AG09309 (cell line): ENCODE data around the gene DNAH3.

ENCODE experiments used
- DNase-seq: peaks from one replicate; pipeline ENCODE4 v3.0.0-alpha.2; 2010; ENCODE audit warnings: low read depth
- H3K4me3 ChIP-seq: 2 replicates; pipeline ENCODE4 v1.5.1; 2011; ENCODE audit warnings: mild to moderate bottlenecking, low read depth, low read length, moderate library complexity; ENCODE audit not compliant: control insufficient read depth
- CTCF ChIP-seq: IDR thresholded peaks from 2 replicates; pipeline ENCODE4 v1.5.1; 2011; ENCODE audit warnings: mild to moderate bottlenecking, low read depth, low read length, inconsistent platforms; ENCODE audit not compliant: insufficient read depth, control insufficient read depth; ENCODE audit errors: missing control alignments

Gene DNAH3

GRCh38 chr16:21033264-21033663, 117.4 kb downstream of the DNAH3 start:
- DNase-seq, result no peak
- no peak for TF ChIP-seq CTCF
- no peak overlapping the region for H3K4me3 ChIP-seq

- H3K4me3 ChIP-seq, result no peak overlapping the region
- no peak for DNase-seq
- no peak for TF ChIP-seq CTCF
Measured at GRCh38 chr16:21028728-21029127, 121.9 kb downstream of the DNAH3 start.

DNA sequence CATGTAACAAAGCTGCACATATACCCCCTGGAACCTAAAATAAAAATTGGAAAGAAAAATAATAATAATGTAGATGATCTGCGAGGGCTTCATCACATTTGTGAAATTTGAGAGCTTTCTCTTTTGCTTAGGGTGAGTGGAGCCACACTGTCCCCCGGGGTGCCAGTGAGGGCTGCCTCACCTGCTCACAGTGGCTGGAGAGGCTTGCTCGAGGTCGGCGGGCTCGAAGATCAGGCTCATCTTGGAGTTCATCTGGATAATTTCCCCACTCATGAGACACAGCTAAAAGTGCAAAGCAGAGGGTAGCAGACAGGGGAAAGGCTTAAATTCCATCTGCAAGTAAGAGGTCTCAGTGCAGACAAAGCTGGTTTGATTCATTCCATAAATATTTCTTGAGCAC, 123.8 kb downstream of the DNAH3 start:
- TF ChIP-seq CTCF, result no peak
- DNase-seq, result no peak
- H3K4me3 ChIP-seq, result no peak overlapping the region

- no peak for TF ChIP-seq CTCF
- no peak overlapping the region for H3K4me3 ChIP-seq
- no peak for DNase-seq
Measured at GRCh38 chr16:21023509-21024202, 127.0 kb downstream of the DNAH3 start.

- DNase-seq, result no peak
- no peak overlapping the region for H3K4me3 ChIP-seq
- TF ChIP-seq CTCF, result no peak
Measured at GRCh38 chr16:21021316-21021715, 129.3 kb downstream of the DNAH3 start.

- no peak for TF ChIP-seq CTCF
- no peak overlapping the region for H3K4me3 ChIP-seq
- DNase-seq, result no peak
Measured at GRCh38 chr16:21009815-21010214, 140.8 kb downstream of the DNAH3 start.

DNA sequence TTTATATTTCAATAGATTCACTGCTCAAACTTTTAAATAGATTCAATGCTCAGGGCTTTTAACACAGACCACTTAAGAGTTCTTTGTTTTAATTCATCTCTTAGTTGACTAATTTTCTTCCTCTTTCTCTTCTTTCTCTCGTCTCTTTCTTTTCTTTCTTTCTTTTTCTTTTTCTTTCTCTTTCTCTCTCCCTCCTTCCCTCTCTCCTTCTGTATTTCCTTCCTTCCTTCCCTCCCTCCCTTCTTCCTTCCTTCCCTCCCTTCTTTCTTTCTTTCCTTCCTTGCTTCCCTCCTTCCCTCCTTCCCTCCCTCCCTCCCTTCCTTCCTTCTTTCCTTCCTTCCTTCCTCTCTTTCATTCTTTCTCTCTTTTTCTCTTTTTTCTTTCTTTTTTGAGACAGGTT, 145.6 kb downstream of the DNAH3 start:
- TF ChIP-seq CTCF, result no peak
- H3K4me3 ChIP-seq, result no peak overlapping the region
- no peak for DNase-seq
